Keratinocyte (primary cell): ENCODE data around the gene KCNH2. TPM values are rescaled to one million over a fixed set of nuclear protein-coding genes. Genes with fewer than 3 reads are reported as not detected.

Source experiments
- DNase-seq: peaks from one replicate; pipeline ENCODE4 v3.0.0-alpha.2; 2011; ENCODE audit warnings: low read depth, missing footprints, low spot score
- FAIRE-seq: peaks from 2 replicates; lab custom pipeline; 2011; peaks lifted over from hg19 to GRCh38; lab: Jason Lieb, UNC
- H2AFZ ChIP-seq: 2 replicates; pipeline ENCODE4 v1.6.0; 2012; ENCODE audit warnings: low read length, control low read depth, inconsistent platforms; ENCODE audit not compliant: control insufficient read depth
- H3K27ac ChIP-seq: 2 replicates; pipeline ENCODE4 v1.5.1; 2011; ENCODE audit warnings: low read length; ENCODE audit not compliant: control insufficient read depth, insufficient read depth
- H3K27me3 ChIP-seq: 3 replicates; pipeline ENCODE4 v1.6.0; 2011; ENCODE audit warnings: low read length; ENCODE audit not compliant: control insufficient read depth, insufficient read depth; ENCODE audit errors: extremely low read depth
- H3K36me3 ChIP-seq, 2 experiments: 2 replicates in 1 of 2; 3 replicates in 1 of 2; pipeline ENCODE4 v1.5.1; 2011; ENCODE audit warnings: low read length in 2 of 2, mild to moderate bottlenecking in 1 of 2; ENCODE audit not compliant: control insufficient read depth in 2 of 2, insufficient read depth in 2 of 2; ENCODE audit errors: extremely low read depth in 1 of 2
- H3K4me1 ChIP-seq: 3 replicates; pipeline ENCODE4 v1.5.1; 2011; ENCODE audit warnings: low read length; ENCODE audit not compliant: control insufficient read depth, insufficient read depth; ENCODE audit errors: extremely low read depth
- H3K4me2 ChIP-seq: 3 replicates; pipeline ENCODE4 v1.6.0; 2011; ENCODE audit warnings: low read depth, low read length; ENCODE audit not compliant: control insufficient read depth, insufficient read depth; ENCODE audit errors: extremely low read depth
- H3K4me3 ChIP-seq, 3 experiments: fragments of 200-600 bp in 1 of 3; sonication (generic) in 1 of 3; 2 replicates in 2 of 3; 3 replicates in 1 of 3; pipeline ENCODE4 v1.5.1; 2011 to 2016; ENCODE audit warnings: low read length in 3 of 3, mild to moderate bottlenecking in 3 of 3, control low read depth in 2 of 3, inconsistent platforms in 1 of 3, low read depth in 1 of 3, mixed read lengths in 1 of 3, mixed run types in 1 of 3, moderate library complexity in 1 of 3; ENCODE audit not compliant: control insufficient read depth in 2 of 3, insufficient read depth in 2 of 3; ENCODE audit errors: extremely low read depth in 1 of 3
- H3K79me2 ChIP-seq: 2 replicates; pipeline ENCODE4 v1.6.0; 2012; ENCODE audit warnings: low read length; ENCODE audit not compliant: control insufficient read depth, insufficient read depth
- H3K9ac ChIP-seq: 3 replicates; pipeline ENCODE4 v1.6.0; 2011; ENCODE audit warnings: low read length; ENCODE audit not compliant: control insufficient read depth, insufficient read depth; ENCODE audit errors: extremely low read depth
- H3K9me1 ChIP-seq: 3 replicates; pipeline ENCODE4 v1.6.0; 2011; ENCODE audit warnings: low read length; ENCODE audit not compliant: control insufficient read depth, insufficient read depth; ENCODE audit errors: extremely low read depth
- H3K9me3 ChIP-seq: 2 replicates; pipeline ENCODE4 v1.5.1; 2012; ENCODE audit warnings: low read depth, low read length; ENCODE audit not compliant: control insufficient read depth
- H4K20me1 ChIP-seq: 3 replicates; pipeline ENCODE4 v1.6.0; 2011; ENCODE audit warnings: low read length; ENCODE audit not compliant: control insufficient read depth, insufficient read depth; ENCODE audit errors: extremely low read depth
- EZH2 ChIP-seq: IDR thresholded peaks from one replicate; pipeline ENCODE4 v1.6.1; 2012; ENCODE audit warnings: inconsistent platforms, mild to moderate bottlenecking, low read length, moderate library complexity
- dilution Hi-C: fragments of 300-500 bp; cut with MboI; formaldehyde crosslinking; loops from one replicate; pipeline ENCODE4 v1.7.0; 2020; ENCODE audit warnings: low sequenced_read_pairs; ENCODE audit not compliant: extremely low pct_ligation_motif_present
- polyA plus RNA-seq, 5 experiments: library from polyadenylated mRNA; depleted of rRNA in 3 of 5; stranded (reverse) in 3 of 5; stranded (forward) in 1 of 5; unstranded in 1 of 5; fragments of >200 nt; gene quantifications; 1 replicate in 1 of 5; 2 replicates in 3 of 5; 3 replicates in 1 of 5; pipeline versions ENCODE4 v1.2.1 to v1.2.3, GENCODE V29; 2011 to 2012; ENCODE audit warnings: missing spikeins in 2 of 5, low read depth in 1 of 5, low replicate concordance in 1 of 5
- TF ChIP-seq, protein P1 (sequence below), 3 experiments: IDR thresholded peaks in 1 of 3; conservative IDR thresholded peaks in 1 of 3; optimal IDR thresholded peaks in 1 of 3; 2 replicates in 2 of 3; 3 replicates in 1 of 3; pipeline versions ENCODE3 to v1.5.1; 2011; ENCODE audit warnings: low read length in 3 of 3, mild to moderate bottlenecking in 3 of 3, moderate library complexity in 2 of 3, control low read depth in 1 of 3, inconsistent platforms in 1 of 3; ENCODE audit not compliant: insufficient read depth in 2 of 3; ENCODE audit errors: extremely low read depth in 1 of 3

KCNH2 gene
- polyA plus RNA-seq, 1 donor (not counting 4 experiments of a cell fraction or from before 2014, with no cell fraction given) = 0.03 TPM

DNA sequence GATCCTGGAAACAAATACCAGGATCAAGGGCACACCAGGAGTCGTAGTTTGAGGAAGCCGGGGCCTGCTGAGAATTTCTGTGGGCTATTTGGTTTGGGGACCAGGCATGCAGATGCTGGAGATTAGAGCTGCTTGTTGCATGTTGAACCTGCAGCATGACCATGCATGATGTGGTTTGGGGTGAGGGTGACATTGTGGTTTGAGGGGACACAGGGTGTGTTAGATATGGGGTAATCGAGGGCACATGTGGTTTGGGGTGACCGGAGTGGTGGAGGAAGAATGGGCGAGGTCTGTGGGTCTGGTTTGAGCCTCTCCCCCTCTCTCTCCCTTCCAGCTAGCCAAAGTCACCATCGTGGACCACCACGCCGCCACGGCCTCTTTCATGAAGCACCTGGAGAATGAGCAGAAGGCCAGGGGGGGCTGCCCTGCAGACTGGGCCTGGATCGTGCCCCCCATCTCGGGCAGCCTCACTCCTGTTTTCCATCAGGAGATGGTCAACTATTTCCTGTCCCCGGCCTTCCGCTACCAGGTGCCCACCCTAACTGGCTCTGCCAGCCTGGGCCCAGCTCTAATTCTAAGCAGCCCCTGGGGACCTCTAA, 22.9 kb upstream of the KCNH2 start:
- no peak overlapping the region for H3K9ac ChIP-seq
- dilution Hi-C loops = no loop called here
- no peaks in the 10 kb centered on the region for H3K9me1 ChIP-seq
- no peak overlapping the region for H3K4me2 ChIP-seq
- no peak overlapping the region for H3K27ac ChIP-seq
- H4K20me1 ChIP-seq = no peaks in the 10 kb centered on the region
- TF ChIP-seq EZH2 = no peak
- TF ChIP-seq, protein P1, sequence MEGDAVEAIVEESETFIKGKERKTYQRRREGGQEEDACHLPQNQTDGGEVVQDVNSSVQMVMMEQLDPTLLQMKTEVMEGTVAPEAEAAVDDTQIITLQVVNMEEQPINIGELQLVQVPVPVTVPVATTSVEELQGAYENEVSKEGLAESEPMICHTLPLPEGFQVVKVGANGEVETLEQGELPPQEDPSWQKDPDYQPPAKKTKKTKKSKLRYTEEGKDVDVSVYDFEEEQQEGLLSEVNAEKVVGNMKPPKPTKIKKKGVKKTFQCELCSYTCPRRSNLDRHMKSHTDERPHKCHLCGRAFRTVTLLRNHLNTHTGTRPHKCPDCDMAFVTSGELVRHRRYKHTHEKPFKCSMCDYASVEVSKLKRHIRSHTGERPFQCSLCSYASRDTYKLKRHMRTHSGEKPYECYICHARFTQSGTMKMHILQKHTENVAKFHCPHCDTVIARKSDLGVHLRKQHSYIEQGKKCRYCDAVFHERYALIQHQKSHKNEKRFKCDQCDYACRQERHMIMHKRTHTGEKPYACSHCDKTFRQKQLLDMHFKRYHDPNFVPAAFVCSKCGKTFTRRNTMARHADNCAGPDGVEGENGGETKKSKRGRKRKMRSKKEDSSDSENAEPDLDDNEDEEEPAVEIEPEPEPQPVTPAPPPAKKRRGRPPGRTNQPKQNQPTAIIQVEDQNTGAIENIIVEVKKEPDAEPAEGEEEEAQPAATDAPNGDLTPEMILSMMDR (optimal IDR thresholded peaks at IDR 0.05 in 1 of 3, IDR thresholded peaks at IDR 0.05 in 1 of 3, conservative IDR thresholded peaks at IDR 0.05 in 1 of 3; ENCODE audit: extremely low read depth in 1 of 3, insufficient read depth in 2 of 3, low read length in 3 of 3) = no peak
- DNase-seq = no peak
- no peak for FAIRE-seq
- no peak overlapping the region for H3K4me3 ChIP-seq
- H3K4me1 ChIP-seq = peaks cover 4% of the 10 kb centered on the region
- no peak overlapping the region for H2AFZ ChIP-seq
- no peaks in the 10 kb centered on the region for H3K79me2 ChIP-seq
- H3K27me3 ChIP-seq = peaks cover 3% of the 10 kb centered on the region
- H3K9me3 ChIP-seq = no peaks in the 10 kb centered on the region
- H3K36me3 ChIP-seq = no peaks in the 10 kb centered on the region

DNA sequence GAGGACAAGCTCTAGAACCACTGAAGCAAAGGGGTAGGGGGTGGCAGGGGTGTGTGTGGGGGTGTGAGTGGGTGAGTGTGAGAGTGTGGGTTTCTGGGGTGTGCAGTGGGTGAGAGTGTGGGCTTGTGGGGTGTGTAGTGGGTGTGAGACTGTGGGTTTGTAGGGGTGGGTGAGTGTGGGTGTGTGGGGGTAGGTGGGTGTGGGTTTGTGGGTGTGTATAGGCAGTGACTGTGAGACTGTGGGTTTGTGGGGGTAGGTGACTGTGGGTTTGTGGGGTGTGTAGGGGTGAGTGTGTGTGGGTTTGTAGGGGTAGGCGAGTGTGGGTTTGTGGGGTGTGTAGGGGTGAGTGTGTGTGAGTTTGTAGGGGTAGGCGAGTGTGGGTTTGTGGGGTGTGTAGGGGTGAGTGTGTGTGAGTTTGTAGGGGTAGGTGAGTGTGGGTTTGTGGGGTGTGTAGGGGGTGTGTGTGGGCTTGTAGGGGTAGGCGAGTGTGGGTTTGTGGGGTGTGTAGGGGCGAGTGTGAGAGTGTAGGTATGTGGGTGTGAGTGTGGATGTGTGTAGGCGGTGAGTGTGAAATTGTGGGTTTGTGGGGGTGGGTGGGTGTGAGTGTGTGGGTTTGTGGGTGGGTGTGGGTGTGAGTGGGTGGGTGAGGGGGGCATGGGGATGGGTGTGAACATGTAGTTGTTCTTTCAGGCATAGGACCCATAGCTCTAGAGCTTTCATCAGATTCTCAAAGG, 21.5 kb upstream of the KCNH2 start:
- Histone ChIP-seq H3K4me1 (peaks cover 4% of the 10 kb centered on the region), H4K20me1 (no peaks in the 10 kb centered on the region), H2AFZ (no peak overlapping the region), H3K36me3 (no peaks in the 10 kb centered on the region), H3K27ac (no peak overlapping the region), H3K4me3 (no peak overlapping the region), H3K9me3 (no peaks in the 10 kb centered on the region), H3K79me2 (no peaks in the 10 kb centered on the region), H3K4me2 (no peak overlapping the region), H3K27me3 (no peaks in the 10 kb centered on the region), H3K9me1 (no peaks in the 10 kb centered on the region), H3K9ac (no peak overlapping the region)
- dilution Hi-C loops = no loop called here
- FAIRE-seq (no peak), DNase-seq (no peak)
- TF ChIP-seq, protein P1 (optimal IDR thresholded peaks at IDR 0.05 in 1 of 3, IDR thresholded peaks at IDR 0.05 in 1 of 3, conservative IDR thresholded peaks at IDR 0.05 in 1 of 3; ENCODE audit: extremely low read depth in 1 of 3, insufficient read depth in 2 of 3, low read length in 3 of 3) = no peak
- TF ChIP-seq EZH2 = no peak
